ENCODE results near the gene INF2.

Gene INF2

DNA sequence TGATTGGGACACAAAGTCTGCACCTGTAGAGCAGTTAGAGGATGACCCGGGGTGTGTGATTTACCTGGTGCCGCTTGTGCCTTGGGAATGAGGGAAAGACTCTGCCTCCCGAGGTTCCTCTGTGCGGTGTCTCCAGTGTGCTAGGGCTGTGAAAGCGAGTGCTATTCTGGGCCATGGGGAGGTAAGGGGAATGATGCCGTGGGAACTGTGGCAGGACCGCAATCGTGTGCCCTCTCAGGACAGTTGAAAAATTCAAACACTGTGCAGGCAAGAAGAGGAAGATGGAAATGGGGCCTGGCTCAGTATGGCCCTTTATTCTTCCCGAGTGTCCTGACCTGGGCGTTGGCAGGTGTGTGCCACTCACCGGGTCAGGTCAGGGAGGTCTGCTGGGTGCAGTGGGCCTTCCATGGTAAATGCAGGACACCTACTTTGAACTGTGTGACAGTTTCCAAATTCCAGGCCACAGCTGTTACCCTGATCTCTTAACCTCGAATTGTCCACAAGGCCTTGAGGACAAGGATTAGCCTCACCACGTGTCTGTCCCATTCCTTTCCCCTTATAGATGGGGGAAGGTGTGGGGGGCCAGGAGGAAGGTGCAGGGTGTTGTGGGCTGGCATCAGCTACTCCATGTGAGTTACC is 64.9 kb downstream of the INF2 start:
- no peak for DNase-seq

DNA sequence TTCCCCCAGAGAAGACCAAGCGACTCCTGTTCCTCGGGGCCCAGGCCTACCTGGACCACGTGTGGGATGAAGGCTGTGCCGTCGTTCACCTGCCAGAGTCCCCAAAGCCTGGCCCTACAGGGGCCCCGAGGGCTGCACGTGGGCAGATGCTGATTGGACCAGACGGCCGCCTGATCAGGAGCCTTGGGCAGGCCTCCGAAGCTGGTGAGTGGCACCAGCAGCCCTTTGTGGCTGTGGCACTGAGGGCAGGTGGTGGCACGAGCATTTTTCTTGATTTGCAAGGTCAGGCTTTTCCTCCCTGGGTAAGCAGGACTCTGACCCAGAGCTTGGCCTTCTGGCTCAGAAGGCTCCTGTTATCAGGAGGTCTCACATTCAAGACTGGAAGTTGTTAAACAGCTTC is 66.2 kb downstream of the INF2 start:
- no peak for DNase-seq

DNA sequence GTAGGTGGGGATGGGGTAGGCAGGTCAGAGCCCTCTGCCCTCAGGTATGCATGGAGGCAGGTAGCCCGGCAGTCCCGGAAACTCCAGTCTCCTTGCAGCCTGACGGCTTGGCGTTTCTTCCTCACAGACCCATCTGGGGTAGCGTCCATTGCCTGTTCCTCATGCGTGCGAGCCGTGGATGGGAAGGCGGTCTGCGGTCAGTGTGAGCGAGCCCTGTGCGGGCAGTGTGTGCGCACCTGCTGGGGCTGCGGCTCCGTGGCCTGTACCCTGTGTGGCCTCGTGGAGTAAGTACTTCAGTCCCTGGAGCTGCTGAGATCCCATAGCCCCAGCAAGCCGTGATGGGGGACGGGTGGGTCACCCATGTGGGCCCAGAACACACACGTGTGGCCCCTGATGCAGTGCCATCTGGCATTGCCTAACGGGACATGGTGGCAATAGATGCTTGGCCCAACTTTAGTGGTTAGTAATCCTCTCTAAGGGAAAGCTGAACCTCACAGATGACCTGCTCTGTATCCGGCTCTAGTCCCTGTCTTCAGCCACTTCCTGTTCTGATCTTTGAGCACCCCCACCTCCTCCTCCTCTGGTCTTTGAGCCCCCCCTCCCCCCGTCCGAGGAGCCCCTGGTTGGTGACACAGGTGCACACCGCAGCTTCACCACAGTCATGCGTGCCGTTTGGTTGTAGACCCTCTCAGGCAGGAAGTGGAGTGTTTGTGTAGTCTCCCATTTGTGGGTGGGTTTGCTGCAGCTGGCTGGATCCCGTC is 67.2 kb downstream of the INF2 start:
- DNase-seq: no peak

DNA sequence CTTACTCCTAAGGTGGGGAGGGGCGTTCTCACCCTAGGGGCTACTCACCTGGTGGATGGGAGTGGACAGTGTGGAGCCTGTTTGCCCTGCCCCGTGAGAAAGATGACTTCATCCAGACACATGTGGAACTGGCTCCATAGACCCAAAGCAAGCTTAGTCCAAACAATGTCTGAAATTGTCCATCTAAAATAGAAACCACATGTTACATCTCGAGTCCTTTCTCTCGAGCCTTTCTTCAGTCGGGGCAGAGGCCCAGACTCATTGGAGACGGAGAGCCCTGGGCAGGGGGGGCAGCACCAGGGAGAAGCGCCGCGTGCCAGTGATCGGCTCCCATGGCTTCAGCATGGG is 67.8 kb downstream of the INF2 start:
- no peak for DNase-seq

DNA sequence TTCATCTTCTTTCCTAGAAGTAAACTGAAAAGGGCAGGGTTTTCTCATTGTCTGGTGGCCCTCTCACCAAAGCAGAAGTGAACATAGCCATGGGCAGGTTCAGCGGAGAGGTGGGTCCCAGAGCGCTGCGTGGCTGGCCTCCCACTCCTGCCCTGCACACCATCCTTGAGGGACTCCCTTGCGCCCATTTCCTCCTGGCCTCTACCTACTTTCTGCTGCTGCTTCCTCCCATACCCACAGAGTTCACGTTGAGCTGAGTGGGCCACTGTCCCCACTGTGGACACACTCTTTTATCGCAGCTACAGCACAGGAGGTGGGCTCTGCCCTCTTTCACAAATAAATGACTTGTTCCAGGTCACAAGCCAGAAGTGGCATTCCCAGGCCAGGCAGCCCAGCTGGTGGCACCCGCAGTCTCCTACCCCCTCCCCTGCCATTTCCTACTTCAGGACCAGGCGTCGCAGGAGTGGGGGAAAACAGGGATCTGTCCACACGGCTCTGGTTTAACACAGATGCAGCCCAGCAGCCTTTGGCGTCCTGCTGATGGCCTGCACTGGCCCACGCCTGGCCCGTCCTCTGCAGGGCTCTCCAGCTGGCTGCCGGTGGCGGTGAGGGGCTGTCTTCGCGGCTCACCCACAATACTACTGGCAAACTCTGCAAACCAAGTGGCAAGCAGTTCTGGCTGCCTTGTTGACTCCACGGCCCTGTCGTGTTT is 68.4 kb downstream of the INF2 start:
- DNase-seq: no peak

DNA sequence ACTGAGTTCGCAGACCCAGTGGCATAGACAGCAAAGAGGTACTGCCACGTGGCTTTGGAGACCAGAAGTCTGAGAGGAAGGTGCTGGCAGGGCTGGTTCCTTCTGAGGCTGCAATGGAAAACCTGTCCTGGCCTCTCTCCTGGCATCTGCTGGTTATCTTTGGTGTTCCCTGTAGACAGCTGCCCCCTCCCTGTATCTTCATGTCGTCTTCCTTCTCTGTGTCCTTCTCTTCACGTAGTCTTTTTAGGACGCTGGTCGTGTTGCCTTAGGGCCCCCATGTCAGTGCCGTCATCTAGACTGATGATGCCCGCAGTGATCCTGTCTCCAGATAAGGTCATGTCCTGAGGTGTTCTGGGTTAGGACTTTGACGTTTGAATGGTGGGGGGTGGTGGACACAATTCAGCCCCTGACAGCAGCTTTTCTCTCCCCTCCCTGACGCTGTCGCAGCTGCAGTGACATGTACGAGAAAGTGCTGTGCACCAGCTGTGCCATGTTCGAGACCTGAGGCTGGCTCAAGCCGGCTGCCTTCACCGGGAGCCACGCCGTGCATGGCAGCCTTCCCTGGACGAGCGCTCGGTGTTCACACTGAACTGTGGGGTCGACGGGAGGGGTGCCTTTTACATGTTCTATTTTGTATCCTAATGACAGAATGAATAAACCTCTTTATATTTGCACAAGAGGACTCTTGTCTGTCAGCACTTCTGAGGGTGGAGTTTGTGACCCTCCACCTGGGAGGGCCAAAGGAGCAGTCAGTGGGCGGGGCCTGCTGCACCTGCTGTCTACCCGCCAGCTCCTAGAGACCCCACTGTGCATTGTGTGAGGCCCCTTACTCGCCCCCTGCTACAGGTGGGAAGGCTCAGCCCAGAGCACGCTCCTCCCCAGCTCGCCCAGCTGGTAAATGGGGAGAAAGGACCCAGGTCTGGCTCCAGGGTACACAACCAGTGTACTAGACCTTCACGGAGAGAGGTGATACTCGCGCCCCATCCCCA is 69.9 kb downstream of the INF2 start:
- no peak for DNase-seq

DNA sequence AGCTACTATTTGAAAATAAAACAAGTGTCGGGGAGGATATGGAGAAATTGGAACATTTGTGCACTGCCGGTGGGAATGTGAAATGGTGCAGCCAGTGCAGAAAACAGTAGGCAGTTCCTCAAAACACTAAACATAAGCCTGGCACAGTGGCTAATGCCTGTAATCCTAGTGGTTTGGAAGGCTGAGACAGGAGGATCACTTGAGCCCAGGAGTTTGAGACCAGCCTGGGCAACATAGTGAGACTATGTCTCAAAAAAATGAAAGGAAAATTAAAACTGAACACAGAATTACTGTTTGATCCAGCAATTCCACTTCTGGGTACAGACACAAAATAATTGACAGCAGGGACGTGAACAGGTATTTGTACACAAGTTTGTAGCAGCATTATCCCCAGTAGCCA is 76.1 kb downstream of the INF2 start:
- no peak for DNase-seq

DNA sequence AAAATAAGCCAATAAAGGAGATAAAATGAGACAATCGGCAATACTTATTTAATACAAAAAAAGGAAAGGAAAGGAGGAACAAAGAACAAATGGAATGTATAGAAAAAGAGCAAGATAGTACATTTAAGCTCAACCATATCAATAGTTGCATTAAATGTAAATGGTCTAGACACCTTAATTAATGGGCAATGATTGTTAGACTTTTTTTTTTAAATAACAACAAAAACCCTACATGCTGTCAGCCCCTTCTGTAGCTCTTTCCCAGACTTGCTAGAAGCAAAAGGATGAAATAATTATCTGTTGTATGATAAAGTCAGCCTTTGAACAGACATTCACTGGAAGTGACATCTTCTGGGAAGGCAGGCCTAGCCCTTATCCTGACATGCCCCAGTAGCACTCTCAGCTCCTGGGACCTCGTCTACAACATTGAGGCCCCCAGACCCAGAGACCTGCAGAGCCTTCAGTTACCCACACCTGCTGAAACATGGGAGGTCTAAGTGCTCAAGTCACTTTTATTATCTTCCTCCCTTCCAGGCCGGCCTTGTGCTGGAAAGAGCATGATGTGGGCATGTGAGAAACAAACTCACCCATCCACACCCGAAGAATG is 76.9 kb downstream of the INF2 start:
- DNase-seq: no peak

DNA sequence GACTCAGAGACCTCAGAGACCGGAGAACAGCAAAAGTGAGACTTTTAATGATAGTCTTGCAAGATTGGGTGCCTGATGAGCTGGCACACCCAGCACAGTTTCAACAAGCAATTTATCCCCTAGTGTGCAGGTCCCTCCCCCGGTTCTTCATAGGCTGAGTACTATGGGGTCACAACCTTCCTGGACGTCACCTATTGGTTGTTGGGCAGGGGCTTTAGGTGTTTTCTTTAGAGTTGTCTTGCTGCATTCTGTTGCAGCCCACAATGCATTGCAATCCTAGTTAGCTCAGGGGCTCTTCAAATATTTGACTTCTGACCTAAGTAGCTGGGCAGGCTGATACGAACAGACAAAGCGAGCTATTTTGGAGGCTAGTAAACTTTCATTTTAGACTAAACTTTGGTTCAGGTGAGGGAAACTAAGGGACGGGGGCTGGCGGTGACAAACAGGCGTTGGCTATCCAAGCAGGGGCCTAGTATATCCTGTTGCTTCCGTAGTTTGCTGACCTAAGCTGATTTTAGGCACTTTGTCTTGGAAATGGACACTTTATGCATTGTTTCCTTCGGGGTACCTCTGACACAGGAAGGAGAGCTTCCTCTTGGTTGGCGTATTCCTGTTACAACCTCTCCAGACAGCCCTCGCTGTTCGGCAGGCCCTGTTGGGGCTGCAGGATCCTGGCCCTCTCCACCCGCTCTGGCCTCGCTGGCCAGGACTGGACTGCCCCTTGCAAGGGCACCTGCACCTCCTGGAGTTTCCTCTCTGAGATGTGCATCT is 77.6 kb downstream of the INF2 start:
- no peak for DNase-seq

DNA sequence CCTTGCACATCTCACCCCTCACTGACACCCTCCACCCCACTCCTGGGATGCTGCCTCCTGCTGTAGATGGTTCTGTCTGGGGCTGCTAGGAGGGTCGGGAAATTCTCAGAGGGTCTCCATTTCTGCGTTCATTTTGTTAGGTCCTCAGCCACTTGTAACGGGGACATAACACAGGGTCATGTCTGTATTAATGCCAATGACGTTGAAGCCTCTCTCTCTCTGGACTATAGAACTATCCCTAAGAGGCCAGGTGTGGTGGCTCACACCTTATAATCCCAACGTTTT is 78.2 kb downstream of the INF2 start:
- DNase-seq: no peak

DNA sequence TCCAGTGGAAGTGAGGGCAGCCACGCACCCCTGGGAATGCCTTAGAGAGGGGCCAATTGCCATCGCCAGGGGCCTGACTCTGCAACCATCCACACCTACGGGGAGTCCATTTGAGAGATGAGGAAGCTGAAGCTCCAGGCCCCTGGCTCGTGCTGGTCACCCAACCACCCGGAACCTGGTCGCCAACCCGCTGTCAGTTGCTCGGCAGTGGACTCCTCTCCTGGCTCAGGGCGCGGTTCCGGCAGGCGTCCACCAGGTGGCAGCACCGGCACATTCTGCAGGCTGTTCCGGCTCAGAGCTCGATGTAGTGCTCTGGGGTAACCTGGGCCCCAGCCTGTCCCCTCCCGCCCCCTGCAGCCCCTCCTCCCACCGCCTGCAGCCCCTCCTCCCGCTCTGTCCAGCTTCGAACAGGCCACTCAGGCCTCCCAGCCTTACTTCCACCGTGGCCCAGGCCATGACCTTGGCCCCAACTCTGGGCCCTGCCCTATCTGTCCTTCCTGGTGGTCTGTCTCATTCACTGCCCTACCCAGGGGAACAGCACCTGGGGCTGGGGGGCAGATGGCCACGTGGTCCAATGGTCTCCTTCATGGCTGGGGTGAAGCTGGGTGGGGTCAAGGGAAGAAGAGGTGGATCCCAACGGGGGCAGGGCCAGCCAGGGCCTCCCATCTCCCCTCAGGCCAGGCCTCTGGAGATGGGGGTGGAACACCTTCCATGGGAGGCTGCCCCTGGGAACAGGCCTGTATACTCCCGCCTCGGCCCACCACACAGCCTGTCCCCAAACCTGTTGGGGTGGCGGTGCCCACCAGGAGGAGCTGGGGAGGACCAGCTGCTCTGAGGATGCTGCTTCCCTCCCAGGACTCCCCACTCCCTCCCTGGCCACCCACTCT is 79.3 kb downstream of the INF2 start:
- peak; percentile 67 for DNase-seq

DNA sequence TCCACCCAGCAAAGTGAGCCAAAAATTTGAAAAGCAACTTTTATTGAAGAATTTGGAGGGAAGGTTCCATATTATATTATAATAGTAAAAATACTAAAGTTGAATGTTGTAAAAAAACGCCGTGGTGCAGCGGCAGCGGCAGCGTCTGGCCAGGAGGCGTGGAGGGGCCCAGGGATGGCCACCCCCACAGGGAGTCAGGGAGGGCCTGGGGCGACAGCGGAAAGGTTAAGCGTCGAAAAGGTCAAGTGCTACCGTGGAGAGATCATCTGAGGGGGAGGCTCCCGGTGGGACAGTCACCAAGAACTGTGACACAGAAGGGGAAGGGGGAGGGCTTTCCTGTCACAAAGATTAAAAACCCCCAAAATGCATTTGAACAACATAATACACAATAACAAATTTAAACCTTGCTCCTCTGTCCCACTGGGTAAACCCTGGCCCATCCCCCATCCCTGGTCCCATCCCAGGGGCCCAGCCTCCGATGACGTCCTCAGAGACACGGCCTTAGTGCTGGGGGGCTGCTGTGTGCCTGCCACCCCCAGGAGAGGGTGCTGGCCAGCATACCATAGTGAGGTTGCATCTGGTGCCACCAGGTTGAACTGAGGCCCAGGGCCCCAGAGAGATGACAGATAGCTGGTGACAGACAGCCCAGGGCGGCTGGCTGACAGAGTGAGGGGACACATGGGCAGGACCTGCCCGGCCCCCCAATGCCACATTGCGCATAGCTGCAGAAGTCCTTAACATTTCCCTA is 80.1 kb downstream of the INF2 start:
- no peak for DNase-seq

DNA sequence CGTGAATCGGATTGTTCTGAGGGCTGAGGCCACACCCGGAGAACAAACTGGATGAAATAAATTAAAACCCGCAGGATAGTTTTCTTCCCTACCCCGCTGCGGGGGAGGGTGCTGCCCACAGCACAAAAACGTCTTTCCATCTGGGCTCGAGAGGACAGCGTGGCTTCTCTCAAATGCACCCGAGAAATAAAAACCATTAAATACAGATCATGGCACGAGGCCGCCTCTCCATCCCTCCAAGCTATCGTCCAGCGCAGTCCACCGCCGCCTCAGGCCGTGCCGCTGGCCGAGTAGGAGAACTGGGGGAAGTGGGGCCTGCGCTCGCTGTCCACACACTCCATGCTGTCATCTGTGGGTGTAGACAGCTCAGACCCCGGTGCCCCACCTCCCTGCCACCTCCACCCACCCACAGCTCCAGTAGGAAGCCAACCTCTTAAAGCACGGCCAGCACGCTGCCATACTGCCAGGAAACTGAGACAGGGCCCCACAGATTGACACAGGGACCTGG is 80.7 kb downstream of the INF2 start:
- DNase-seq: no peak

DNA sequence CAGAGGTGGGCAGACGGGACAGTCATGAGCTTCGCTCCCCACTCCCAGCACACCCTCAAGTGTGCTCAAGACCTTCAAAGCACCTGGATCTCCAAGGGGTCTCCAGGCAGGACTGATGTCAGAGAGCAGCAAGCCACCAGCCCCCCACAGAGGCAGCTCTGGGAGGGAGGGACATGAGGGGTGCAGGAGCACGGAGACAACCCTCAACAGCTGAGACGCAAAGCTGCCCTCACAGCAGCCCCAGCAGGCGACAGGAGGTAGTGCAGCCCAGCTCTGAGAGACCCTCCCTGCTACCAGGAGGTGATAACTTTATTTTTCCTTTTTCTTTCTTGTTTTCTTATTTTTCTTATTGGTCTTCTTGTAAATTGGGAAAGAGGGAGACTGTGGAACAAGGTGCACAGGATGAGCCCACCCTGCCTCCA is 81.4 kb downstream of the INF2 start:
- DNase-seq: no peak

DNA sequence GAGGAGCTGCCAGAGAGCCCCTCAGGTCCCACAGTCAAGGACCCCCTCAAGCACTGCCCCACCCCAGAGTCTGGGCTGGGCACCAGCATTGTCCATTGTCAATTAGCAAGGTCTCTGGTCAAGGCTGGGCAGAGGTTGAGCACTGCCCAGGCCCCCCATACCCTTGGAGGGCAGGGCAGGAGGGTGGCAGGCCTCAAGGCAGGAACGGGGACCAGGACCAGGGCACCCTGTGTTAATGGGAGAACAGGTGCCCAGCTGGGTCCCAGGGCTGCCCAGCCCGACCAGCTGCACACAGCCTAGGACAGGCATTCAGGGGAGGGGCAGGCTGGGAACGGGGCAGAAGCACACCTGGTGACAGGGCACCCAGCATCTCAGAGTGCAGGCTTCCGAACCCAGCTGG is 82.0 kb downstream of the INF2 start:
- no peak for DNase-seq

Data from NCI-H2171 treated with DMSO at 0.1 percent for 48 hours (cell line).